GM18909 (cell line): ENCODE data around the gene ADGRG6.
"Not testable (repeated sequence)": the region's sequence is repeated elsewhere in the genome, so short reads cannot be mapped to it uniquely, and the experiment has no call there.

Experiments
- ATAC-seq: cut with Tn5 transposase; IDR thresholded peaks from one replicate; pipeline ENCODE4 v1.9.1; 2021; ENCODE audit warnings: mild to moderate bottlenecking; ENCODE audit not compliant: unreplicated experiment, poor library complexity

The ADGRG6 gene

GRCh38 chr6:142301651-142302391, at the start of gene ADGRG6:
Gene ADGRG6 (plus strand): TSS chr6:142302007. CDS start chr6:142302330, 323 bp downstream.
- ATAC-seq: peak; percentile 82

GRCh38 chr6:142254513-142254912, 47.3 kb upstream of the ADGRG6 start:
- ATAC-seq: no peak

GRCh38 chr6:142255785-142256184, 46.0 kb upstream of the ADGRG6 start:
- ATAC-seq: no peak

GRCh38 chr6:142258305-142258704, 43.5 kb upstream of the ADGRG6 start:
- no peak for ATAC-seq

GRCh38 chr6:142258757-142259156, 43.0 kb upstream of the ADGRG6 start:
- no peak for ATAC-seq

- ATAC-seq: no peak
Observed at GRCh38 chr6:142260748-142261147, 41.1 kb upstream of the ADGRG6 start.

- ATAC-seq: no peak
Observed at GRCh38 chr6:142262231-142262630, 39.6 kb upstream of the ADGRG6 start.

GRCh38 chr6:142265476-142265875, 36.3 kb upstream of the ADGRG6 start:
- ATAC-seq: no peak

GRCh38 chr6:142266060-142266459, 35.7 kb upstream of the ADGRG6 start:
- no peak for ATAC-seq

GRCh38 chr6:142271476-142271875, 30.3 kb upstream of the ADGRG6 start:
- ATAC-seq: no peak

- no peak for ATAC-seq
Observed at GRCh38 chr6:142274656-142275055, 27.2 kb upstream of the ADGRG6 start.

GRCh38 chr6:142275236-142276006, 26.4 kb upstream of the ADGRG6 start:
- ATAC-seq: no peak

GRCh38 chr6:142276256-142276655, 25.6 kb upstream of the ADGRG6 start:
- no peak for ATAC-seq

GRCh38 chr6:142279350-142280180, 22.2 kb upstream of the ADGRG6 start:
- no peak for ATAC-seq

GRCh38 chr6:142280265-142280664, 21.5 kb upstream of the ADGRG6 start:
- no peak for ATAC-seq

GRCh38 chr6:142280927-142281326, 20.9 kb upstream of the ADGRG6 start:
- ATAC-seq: no peak

- not testable (repeated sequence) for ATAC-seq
Observed at GRCh38 chr6:142283138-142283537, 18.7 kb upstream of the ADGRG6 start.

- no peak for ATAC-seq
Observed at GRCh38 chr6:142284419-142284818, 17.4 kb upstream of the ADGRG6 start.

- no peak for ATAC-seq
Observed at GRCh38 chr6:142285235-142286087, 16.3 kb upstream of the ADGRG6 start.

GRCh38 chr6:142286088-142286409, 15.8 kb upstream of the ADGRG6 start:
- ATAC-seq: no peak
